ENCODE data around the gene MSANTD3. TPM values are rescaled to one million over a fixed set of nuclear protein-coding genes. Genes with fewer than 3 reads are reported as not detected.
A peak's percentile ranks its signal among the peaks of the same experiment; 100 is the strongest.
"Not testable (repeated sequence)": the region's sequence is repeated elsewhere in the genome, so short reads cannot be mapped to it uniquely, and the experiment has no call there.

MSANTD3 gene
- total and polyA plus RNA-seq, 12 donors: 10.5 to 37.9 (median 18.2) TPM

GRCh38 chr9:100413839-100414420 lies 13.0 kb upstream of the MSANTD3 start:
- 94 to 96% (median 95%) methylated on average over 5 of the region's 5 CpGs for WGBS, 4 donors
- Histone ChIP-seq H3K36me3 (replicated peaks in 1 of 2) (no peaks in the 10 kb centered on the region), H3K4me1 (replicated peaks in 1 of 2) (peaks cover 0 to 5% of the 10 kb centered on the region in 2 donors), H3K9me3 (replicated peaks in 1 of 3) (no peaks in the 10 kb centered on the region), H3K27me3 (no peaks in the 10 kb centered on the region), H3K27ac (no peak overlapping the region), H3K4me3 (no peak overlapping the region)
- no peak for TF ChIP-seq POLR2A (IDR thresholded peaks at IDR 0.05)
- TF ChIP-seq CTCF (IDR thresholded peaks at IDR 0.05): no peak
- DNase-seq: no peak
- intact Hi-C loops (cut with DNase I): no loop called here

GRCh38 chr9:100417815-100418214 lies 9.1 kb upstream of the MSANTD3 start:
- no peaks in the 10 kb centered on the region for H3K36me3 ChIP-seq (replicated peaks in 1 of 2)
- WGBS, 4 donors: 78 to 90% (median 81%) methylated on average over 4 of the region's 4 CpGs
- no peaks in the 10 kb centered on the region for H3K4me1 ChIP-seq (replicated peaks in 1 of 2)
- DNase-seq: no peak
- H3K27ac ChIP-seq: no peak overlapping the region
- H3K4me3 ChIP-seq: no peak overlapping the region
- no peaks in the 10 kb centered on the region for H3K9me3 ChIP-seq (replicated peaks in 1 of 3)
- TF ChIP-seq POLR2A (IDR thresholded peaks at IDR 0.05) (no peak), CTCF (IDR thresholded peaks at IDR 0.05) (no peak)
- peaks cover 3% of the 10 kb centered on the region for H3K27me3 ChIP-seq
- intact Hi-C loops (cut with DNase I): no loop called here

GRCh38 chr9:100419166-100419565 lies 7.8 kb upstream of the MSANTD3 start:
- no peaks in the 10 kb centered on the region for H3K36me3 ChIP-seq (replicated peaks in 1 of 2)
- H3K4me1 ChIP-seq (replicated peaks in 1 of 2): no peaks in the 10 kb centered on the region
- no peak for DNase-seq
- no peak for TF ChIP-seq CTCF (IDR thresholded peaks at IDR 0.05)
- no peak for TF ChIP-seq POLR2A (IDR thresholded peaks at IDR 0.05)
- no peaks in the 10 kb centered on the region for H3K9me3 ChIP-seq (replicated peaks in 1 of 3)
- peaks cover 3% of the 10 kb centered on the region for H3K27me3 ChIP-seq
- no peak overlapping the region for H3K27ac ChIP-seq
- intact Hi-C loops (cut with DNase I): no loop called here
- WGBS, 4 donors: 65 to 79% (median 73%) methylated on average over 3 of the region's 3 CpGs
- no peak overlapping the region for H3K4me3 ChIP-seq

- H3K27ac ChIP-seq; H3K9me3 ChIP-seq (replicated peaks in 1 of 3); H3K36me3 ChIP-seq (replicated peaks in 1 of 2); H3K4me3 ChIP-seq; H3K4me1 ChIP-seq (replicated peaks in 1 of 2); DNase-seq; H3K27me3 ChIP-seq: not testable (repeated sequence)
- WGBS, 4 donors: 76 to 85% (median 79%) methylated on average over 3 of the region's 3 CpGs
- intact Hi-C loops (cut with DNase I): loop anchor here in 1 of 2 donors (10.0 kb wide), 1 partner anchor 66 kb away; the partner anchor contains the start of gene TEX10
Measured at GRCh38 chr9:100421116-100421515, 5.8 kb upstream of the MSANTD3 start.

- peaks cover 20 to 32% of the 10 kb centered on the region in 2 donors for H3K4me1 ChIP-seq (replicated peaks in 1 of 2)
- intact Hi-C loops (cut with DNase I): loop anchor here (5.0 to 10.0 kb wide), 2 partner anchors 71 to 73 kb away; partner anchors contain the start of gene TEX10 (in 2 of the 2)
- TF ChIP-seq POLR2A (IDR thresholded peaks at IDR 0.05) (no peak), CTCF (IDR thresholded peaks at IDR 0.05) (no peak)
- H3K4me3 ChIP-seq: no peak overlapping the region
- no peak for DNase-seq
- H3K27ac ChIP-seq: peak overlapping the region in 1 of 5 donors; percentile 97
- H3K9me3 ChIP-seq (replicated peaks in 1 of 3): no peaks in the 10 kb centered on the region
- H3K27me3 ChIP-seq: no peaks in the 10 kb centered on the region
- no peaks in the 10 kb centered on the region for H3K36me3 ChIP-seq (replicated peaks in 1 of 2)
- 34 to 61% (median 48%) methylated on average over 1 of the region's 1 CpG for WGBS, 4 donors
Measured at GRCh38 chr9:100425758-100426157, 1.2 kb upstream of the MSANTD3 start.
